Activated CD4-positive, alpha-beta T cell treated with anti-CD3 and anti-CD28 coated beads for 36 hours (primary cell): ENCODE measurements around the gene C12orf42. TPM values are rescaled to one million over a fixed set of nuclear protein-coding genes. Genes with fewer than 3 reads are reported as not detected.

Experiments
- ATAC-seq: fragments of 200-7000 bp; cut with Tn5 transposase; one replicate; pipeline ENCODE4 v1.10.0; 2021; ENCODE audit warnings: mild to moderate bottlenecking, moderate library complexity
- CTCF ChIA-PET: fragments of 350-600 bp; sonication (Branson Sonifier 250); formaldehyde crosslinking; loops from one replicate; lab custom pipeline; 2021; ENCODE audit warnings: antibody characterized with exemption; lab: Charles Lee
- POLR2A ChIA-PET: fragments of 350-600 bp; sonication (Branson Sonifier 250); formaldehyde crosslinking; loops from one replicate; lab custom pipeline; 2021; ENCODE audit warnings: antibody characterized with exemption, inconsistent platforms; lab: Charles Lee
- DNase-seq: peaks from one replicate; pipeline ENCODE4 v3.0.0-alpha.2; 2020
- H3K27ac Mint-ChIP-seq: one replicate; pipeline ENCODE4 v1.8.0; 2021; ENCODE audit warnings: mixed read lengths
- H3K27me3 Mint-ChIP-seq: one replicate; pipeline ENCODE4 v1.8.0; 2021; ENCODE audit warnings: mixed read lengths
- H3K36me3 Mint-ChIP-seq: one replicate; pipeline ENCODE4 v1.8.0; 2021; ENCODE audit warnings: low read depth, mixed read lengths
- H3K4me1 Mint-ChIP-seq: one replicate; pipeline ENCODE4 v1.8.0; 2021; ENCODE audit warnings: mixed read lengths
- H3K4me3 Mint-ChIP-seq: one replicate; pipeline ENCODE4 v1.8.0; 2021; ENCODE audit warnings: mild to moderate bottlenecking, moderate library complexity, mixed read lengths
- H3K9me3 Mint-ChIP-seq: one replicate; pipeline ENCODE4 v1.8.0; 2021; ENCODE audit warnings: low read depth, mixed read lengths
- intact Hi-C, 2 experiments: fragments of 100-400 bp; cut with DNase I in 1 of 2; cut with micrococcal nuclease in 1 of 2; formaldehyde crosslinking; loops; one replicate each; pipeline versions ENCODE4 v1.14.2 to v1.15.1; 2022 to 2024; cut with DNase I, micrococcal nuclease
- total RNA-seq, 2 experiments: library from RNA; stranded (reverse); gene quantifications; one replicate each; pipeline ENCODE4 v1.2.3, GENCODE V29; 2021

The C12orf42 gene
- total RNA-seq, 2 experiments from 2014 or later = 0.23 TPM; not detected in 1

- POLR2A ChIA-PET = no interaction called here
Measured at GRCh38 chr12:103517161-103517560, 21.4 kb upstream of the C12orf42 start.

GRCh38 chr12:103515341-103515740 lies 19.6 kb upstream of the C12orf42 start:
- H3K36me3 Mint-ChIP-seq = no peaks in the 10 kb centered on the region
- ChIA-PET POLR2A (no interaction called here), CTCF (no interaction called here)
- H3K27ac Mint-ChIP-seq = no peak overlapping the region
- no peaks in the 10 kb centered on the region for H3K9me3 Mint-ChIP-seq
- peaks cover 5% of the 10 kb centered on the region for H3K27me3 Mint-ChIP-seq
- ATAC-seq (no peak), DNase-seq (no peak)
- no peak overlapping the region for H3K4me3 Mint-ChIP-seq
- intact Hi-C loops = no loop called here
- H3K4me1 Mint-ChIP-seq = no peaks in the 10 kb centered on the region

More at GRCh38 chr12:103517161-103517560, 21.4 kb upstream of the C12orf42 start:
- Mint-ChIP-seq H3K27me3 (no peaks in the 10 kb centered on the region), H3K9me3 (no peaks in the 10 kb centered on the region), H3K4me1 (no peaks in the 10 kb centered on the region), H3K27ac (no peak overlapping the region), H3K36me3 (no peaks in the 10 kb centered on the region), H3K4me3 (no peak overlapping the region)
- intact Hi-C loops = no loop called here
- no peak for ATAC-seq
- CTCF ChIA-PET = no interaction called here
- no peak for DNase-seq

- ATAC-seq = peak; percentile 51
- POLR2A ChIA-PET = no interaction called here
Measured at GRCh38 chr12:103513875-103514274, 18.1 kb upstream of the C12orf42 start.

GRCh38 chr12:103505371-103506236 lies 9.8 kb upstream of the C12orf42 start:
- H3K9me3 Mint-ChIP-seq = no peaks in the 10 kb centered on the region
- H3K27me3 Mint-ChIP-seq = peaks cover 9% of the 10 kb centered on the region
- CTCF ChIA-PET = interaction anchor here (1.0 kb wide), 1 partner anchor 22 kb away, joined by 3 read pairs; no protein-coding TSS in a partner anchor
- H3K4me3 Mint-ChIP-seq = no peak overlapping the region
- no peak overlapping the region for H3K27ac Mint-ChIP-seq
- DNase-seq (peak; percentile 74), ATAC-seq (peak; percentile 91)
- intact Hi-C loops = loop anchor here in 1 of 2 experiments (2.0 kb wide), 2 partner anchors 43 to 227 kb away; no protein-coding TSS in a partner anchor
- POLR2A ChIA-PET = no interaction called here
- peaks cover 14% of the 10 kb centered on the region for H3K4me1 Mint-ChIP-seq
- no peaks in the 10 kb centered on the region for H3K36me3 Mint-ChIP-seq

More at GRCh38 chr12:103513875-103514274, 18.1 kb upstream of the C12orf42 start:
- Mint-ChIP-seq H3K4me1 (no peaks in the 10 kb centered on the region), H3K36me3 (no peaks in the 10 kb centered on the region), H3K9me3 (no peaks in the 10 kb centered on the region), H3K4me3 (no peak overlapping the region), H3K27ac (no peak overlapping the region), H3K27me3 (peaks cover 9% of the 10 kb centered on the region)
- intact Hi-C loops = no loop called here
- CTCF ChIA-PET = no interaction called here
- DNase-seq = no peak

- no peak overlapping the region for H3K27ac Mint-ChIP-seq
- CTCF ChIA-PET = interaction anchor here (1.0 kb wide), 1 partner anchor 23 kb away, joined by 3 read pairs; no protein-coding TSS in a partner anchor
- intact Hi-C loops = loop anchor here in 1 of 2 experiments (1.0 to 2.0 kb wide), 4 partner anchors 44 to 621 kb away; no protein-coding TSS in a partner anchor
- peaks cover 14% of the 10 kb centered on the region for H3K4me1 Mint-ChIP-seq
- peaks cover 5% of the 10 kb centered on the region for H3K27me3 Mint-ChIP-seq
- ATAC-seq (no peak), DNase-seq (no peak)
- H3K36me3 Mint-ChIP-seq = no peaks in the 10 kb centered on the region
- no peak overlapping the region for H3K4me3 Mint-ChIP-seq
- H3K9me3 Mint-ChIP-seq = no peaks in the 10 kb centered on the region
- POLR2A ChIA-PET = no interaction called here
Measured at GRCh38 chr12:103504606-103505005, 8.8 kb upstream of the C12orf42 start.

GRCh38 chr12:103503546-103504480 lies 8.0 kb upstream of the C12orf42 start:
- H3K27ac Mint-ChIP-seq = no peak overlapping the region
- H3K36me3 Mint-ChIP-seq = no peaks in the 10 kb centered on the region
- ATAC-seq (no peak), DNase-seq (peak; percentile 71)
- ChIA-PET POLR2A (no interaction called here), CTCF (interaction anchor here (0.6 to 1.6 kb wide), 6 partner anchors 20 to 1318 kb away, joined by 3 to 7 read pairs (median 4); no protein-coding TSS in a partner anchor)
- H3K4me1 Mint-ChIP-seq = peaks cover 20% of the 10 kb centered on the region
- H3K27me3 Mint-ChIP-seq = peaks cover 5% of the 10 kb centered on the region
- no peaks in the 10 kb centered on the region for H3K9me3 Mint-ChIP-seq
- no peak overlapping the region for H3K4me3 Mint-ChIP-seq
- intact Hi-C loops = loop anchor here in 1 of 2 experiments (1.0 to 2.0 kb wide), 4 partner anchors 45 to 621 kb away; no protein-coding TSS in a partner anchor

- Mint-ChIP-seq H3K27me3 (peaks cover 10% of the 10 kb centered on the region), H3K4me3 (no peak overlapping the region), H3K9me3 (peaks cover 7% of the 10 kb centered on the region), H3K27ac (no peak overlapping the region), H3K36me3 (no peaks in the 10 kb centered on the region), H3K4me1 (peaks cover 23% of the 10 kb centered on the region)
- DNase-seq (no peak), ATAC-seq (no peak)
- intact Hi-C loops = no loop called here
- ChIA-PET POLR2A (no interaction called here), CTCF (no interaction called here)
Measured at GRCh38 chr12:103501447-103501846, 5.7 kb upstream of the C12orf42 start.

GRCh38 chr12:103499571-103499970 lies 3.8 kb upstream of the C12orf42 start:
- DNase-seq (no peak), ATAC-seq (no peak)
- H3K4me1 Mint-ChIP-seq = peaks cover 18% of the 10 kb centered on the region
- intact Hi-C loops = loop anchor here in 1 of 2 experiments (5.0 kb wide), 2 partner anchors 57 to 547 kb away; no protein-coding TSS in a partner anchor
- H3K36me3 Mint-ChIP-seq = no peaks in the 10 kb centered on the region
- ChIA-PET POLR2A (no interaction called here), CTCF (no interaction called here)
- H3K27me3 Mint-ChIP-seq = peaks cover 22% of the 10 kb centered on the region
- H3K9me3 Mint-ChIP-seq = peaks cover 7% of the 10 kb centered on the region
- H3K4me3 Mint-ChIP-seq = no peak overlapping the region
- H3K27ac Mint-ChIP-seq = no peak overlapping the region

- ATAC-seq (peak; percentile 52), DNase-seq (no peak)
- no peaks in the 10 kb centered on the region for H3K36me3 Mint-ChIP-seq
- intact Hi-C loops = loop anchor here in 1 of 2 experiments (5.0 kb wide), 2 partner anchors 57 to 547 kb away; no protein-coding TSS in a partner anchor
- POLR2A ChIA-PET = no interaction called here
- CTCF ChIA-PET = no interaction called here
- H3K9me3 Mint-ChIP-seq = peaks cover 7% of the 10 kb centered on the region
- no peak overlapping the region for H3K4me3 Mint-ChIP-seq
- H3K27ac Mint-ChIP-seq = no peak overlapping the region
- H3K27me3 Mint-ChIP-seq = peaks cover 26% of the 10 kb centered on the region
- peaks cover 23% of the 10 kb centered on the region for H3K4me1 Mint-ChIP-seq
Measured at GRCh38 chr12:103498990-103499389, 3.2 kb upstream of the C12orf42 start.

GRCh38 chr12:103494734-103495468 lies 867 bp downstream of the C12orf42 start:
- ATAC-seq = no peak

More at GRCh38 chr12:103494734-103495468, 867 bp downstream of the C12orf42 start:
- Mint-ChIP-seq H3K27me3 (peaks cover 36% of the 10 kb centered on the region), H3K36me3 (no peaks in the 10 kb centered on the region), H3K9me3 (peaks cover 7% of the 10 kb centered on the region), H3K27ac (peak overlapping the region; percentile 18), H3K4me1 (peaks cover 23% of the 10 kb centered on the region), H3K4me3 (peak overlapping the region; percentile 58)
- intact Hi-C loops = loop anchor here in 1 of 2 experiments (5.0 kb wide), 2 partner anchors 53 to 543 kb away; no protein-coding TSS in a partner anchor
- DNase-seq = no peak
- ChIA-PET CTCF (interaction anchor here (2.0 kb wide), 1 partner anchor 52 kb away, joined by 12 read pairs; no protein-coding TSS in a partner anchor), POLR2A (no interaction called here)
